LNCAP (cell line): Measurements from ENCODE around the gene APOL2.

Source experiments
- TF ChIP-seq, protein P1 (sequence below): fragments of 450-650 bp; IDR thresholded peaks from 2 replicates; pipeline ENCODE4 v1.5.1; 2017; ENCODE audit warnings: mild to moderate bottlenecking

Gene APOL2

DNA sequence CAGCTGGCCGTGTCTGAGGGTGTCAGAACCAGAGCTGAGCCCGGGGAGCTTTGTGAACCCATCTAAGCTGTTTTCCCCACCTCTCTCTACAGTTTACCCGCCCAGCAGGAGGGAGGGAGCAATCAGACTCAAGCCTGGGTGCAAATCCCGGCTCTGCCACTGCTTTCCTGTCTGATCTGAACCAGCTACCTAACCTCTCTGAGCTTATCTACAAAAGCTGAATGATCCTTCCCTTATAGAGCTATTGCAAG is 252 bp downstream of the APOL2 start:
- TF ChIP-seq, protein P1, sequence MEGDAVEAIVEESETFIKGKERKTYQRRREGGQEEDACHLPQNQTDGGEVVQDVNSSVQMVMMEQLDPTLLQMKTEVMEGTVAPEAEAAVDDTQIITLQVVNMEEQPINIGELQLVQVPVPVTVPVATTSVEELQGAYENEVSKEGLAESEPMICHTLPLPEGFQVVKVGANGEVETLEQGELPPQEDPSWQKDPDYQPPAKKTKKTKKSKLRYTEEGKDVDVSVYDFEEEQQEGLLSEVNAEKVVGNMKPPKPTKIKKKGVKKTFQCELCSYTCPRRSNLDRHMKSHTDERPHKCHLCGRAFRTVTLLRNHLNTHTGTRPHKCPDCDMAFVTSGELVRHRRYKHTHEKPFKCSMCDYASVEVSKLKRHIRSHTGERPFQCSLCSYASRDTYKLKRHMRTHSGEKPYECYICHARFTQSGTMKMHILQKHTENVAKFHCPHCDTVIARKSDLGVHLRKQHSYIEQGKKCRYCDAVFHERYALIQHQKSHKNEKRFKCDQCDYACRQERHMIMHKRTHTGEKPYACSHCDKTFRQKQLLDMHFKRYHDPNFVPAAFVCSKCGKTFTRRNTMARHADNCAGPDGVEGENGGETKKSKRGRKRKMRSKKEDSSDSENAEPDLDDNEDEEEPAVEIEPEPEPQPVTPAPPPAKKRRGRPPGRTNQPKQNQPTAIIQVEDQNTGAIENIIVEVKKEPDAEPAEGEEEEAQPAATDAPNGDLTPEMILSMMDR: no peak

DNA sequence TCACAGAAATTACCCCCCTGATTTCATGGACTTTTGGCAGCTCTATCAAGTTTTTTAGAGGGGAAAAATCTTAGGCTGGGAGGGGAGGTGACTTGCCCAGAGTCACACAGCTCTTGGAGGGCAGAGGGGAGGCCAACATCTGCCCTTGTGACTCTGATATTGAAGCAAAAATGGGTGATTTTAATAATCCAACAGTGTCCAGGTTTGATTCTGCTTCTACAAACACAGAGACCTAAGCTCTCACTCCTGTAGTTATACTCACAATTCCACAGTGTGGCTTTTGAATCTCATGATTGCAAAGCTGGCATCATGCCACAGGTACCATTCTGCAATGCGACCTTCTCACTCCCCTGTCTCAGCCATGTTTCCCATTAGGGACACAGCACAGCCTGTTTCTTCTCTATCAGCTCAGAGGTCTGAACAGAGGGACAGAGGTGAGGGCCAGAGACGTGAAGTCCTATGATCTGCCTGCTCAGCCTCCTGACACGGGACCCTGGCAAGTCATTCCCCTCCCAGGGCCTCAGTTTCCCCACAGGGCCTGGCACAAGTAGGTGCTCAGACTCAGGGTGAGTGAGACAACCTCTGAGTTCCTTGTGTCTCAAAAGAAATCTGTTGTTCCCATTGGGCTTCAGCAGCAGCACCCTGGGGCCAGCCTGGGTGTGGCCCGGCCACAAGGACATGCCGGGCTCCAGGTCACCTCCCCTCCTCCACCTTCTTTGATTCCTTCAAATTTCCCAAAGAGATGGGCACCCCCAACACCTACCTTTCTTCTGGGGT is 766 bp downstream of the APOL2 start:
- TF ChIP-seq, protein P1: no peak

DNA sequence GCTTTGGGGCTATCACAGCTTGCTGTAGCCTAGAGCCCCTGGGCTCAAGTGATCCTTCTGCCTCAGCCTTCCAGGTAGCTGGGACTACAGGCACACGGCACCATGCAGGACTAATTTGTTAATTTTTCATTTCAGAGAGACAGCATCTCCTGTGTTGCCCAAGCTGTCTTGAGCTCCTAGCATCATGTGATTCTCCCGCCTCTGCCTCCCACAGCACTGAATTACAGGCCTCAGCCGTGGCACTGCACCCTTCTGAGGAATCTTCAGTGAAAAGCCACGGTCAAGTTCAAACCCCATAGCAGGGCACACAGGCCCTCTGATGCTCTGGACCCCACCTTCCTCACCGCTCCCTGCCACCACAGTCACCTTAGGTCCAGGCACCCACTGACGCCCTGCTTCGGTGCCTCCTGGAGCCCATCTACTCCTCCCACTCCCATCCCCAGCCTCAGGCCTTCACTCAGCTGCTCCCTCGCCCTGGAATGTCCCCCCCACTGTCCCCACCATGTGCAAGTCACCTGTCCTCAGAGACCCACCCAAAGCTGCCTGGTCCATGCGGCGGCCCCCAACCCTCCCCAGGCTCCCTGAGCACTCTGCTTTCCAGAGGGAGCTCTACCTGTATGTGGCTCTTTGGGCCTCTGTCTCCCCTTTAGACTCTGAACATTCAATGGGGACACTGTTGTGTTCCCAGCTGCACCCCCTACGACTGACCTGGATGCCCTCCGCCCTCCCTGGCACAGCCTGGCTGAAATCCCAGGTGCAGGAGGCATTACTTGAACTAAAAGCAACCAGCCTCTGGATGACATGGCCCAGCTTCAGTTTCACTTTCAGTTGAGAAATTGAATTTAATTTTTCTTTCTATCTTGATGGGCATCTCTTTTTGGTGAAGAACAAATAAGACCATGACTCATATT is 1.6 kb downstream of the APOL2 start:
- TF ChIP-seq, protein P1: no peak

DNA sequence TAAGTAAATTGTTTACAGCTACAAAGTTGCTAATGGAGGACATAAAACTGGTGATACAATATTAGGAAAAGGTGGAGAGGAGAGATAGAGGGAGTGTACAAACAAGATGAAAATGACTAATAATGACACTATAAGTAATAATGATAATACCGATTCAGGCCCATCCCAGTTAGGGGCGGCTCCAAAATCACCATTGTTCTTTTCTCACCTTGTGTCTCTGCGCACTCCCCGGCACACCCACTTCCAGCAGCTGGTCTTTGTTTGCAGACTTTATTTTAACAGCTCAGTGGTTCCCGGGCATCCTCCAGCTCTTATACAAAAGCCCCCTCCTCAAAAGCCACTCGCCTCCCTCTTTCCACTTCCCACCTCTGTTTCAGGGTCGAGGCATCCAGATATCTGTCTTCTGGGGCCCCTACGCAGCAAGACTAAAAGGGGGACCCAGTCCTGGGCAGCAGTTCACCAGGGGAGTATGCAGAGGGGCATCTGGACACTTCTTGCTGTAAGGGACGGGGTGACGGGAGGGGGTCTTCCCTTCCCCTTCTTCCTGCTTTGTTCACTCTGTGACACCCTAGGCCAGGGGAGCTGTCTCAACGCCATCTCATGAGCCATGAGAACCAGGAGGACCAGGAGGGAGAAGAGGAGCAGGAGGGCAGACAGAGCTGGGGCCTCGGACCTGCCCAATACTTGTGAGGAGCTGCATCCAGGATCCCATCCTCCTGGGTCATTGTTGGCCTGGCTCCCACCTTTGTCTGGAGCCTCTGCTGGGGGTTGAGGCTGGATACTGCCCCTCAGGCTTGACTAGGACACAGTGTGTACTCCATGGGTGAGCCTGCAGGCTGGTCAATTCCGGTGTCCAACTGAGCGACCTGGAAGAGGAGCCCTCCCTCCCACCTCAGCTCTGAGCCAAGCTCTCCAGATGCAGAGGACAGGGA is 2.7 kb downstream of the APOL2 start:
- TF ChIP-seq, protein P1: no peak

DNA sequence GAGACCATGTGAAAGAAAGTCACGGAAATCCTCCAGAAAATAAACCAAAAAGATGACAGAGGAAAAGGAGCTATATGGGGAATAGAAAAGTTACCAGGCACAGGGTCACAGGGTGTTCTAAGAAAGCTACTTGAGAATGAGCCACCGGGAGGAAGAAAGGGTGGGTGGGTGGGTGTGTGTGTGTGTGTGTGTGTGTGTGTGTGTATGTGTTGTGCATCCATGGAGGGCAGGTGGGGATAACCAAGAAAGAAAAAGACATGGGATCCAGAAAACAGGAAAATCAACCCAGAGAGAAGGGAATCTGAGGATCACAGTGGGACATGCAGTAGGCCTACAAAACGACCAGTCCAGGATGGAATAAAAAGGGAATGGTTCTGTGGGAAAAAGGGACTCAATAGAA is 3.7 kb downstream of the APOL2 start:
- TF ChIP-seq, protein P1: no peak

GRCh38 chr22:36234919-36235318 is 4.4 kb downstream of the APOL2 start:
- TF ChIP-seq, protein P1: no peak

GRCh38 chr22:36234213-36234612 is 5.1 kb downstream of the APOL2 start:
- TF ChIP-seq, protein P1: no peak
